Activated CD8-positive, alpha-beta memory T cell treated with anti-CD3 and anti-CD28 coated beads for 48 hours (primary cell): ENCODE data around the gene THBS4.
"Not testable (repeated sequence)": the region's sequence is repeated elsewhere in the genome, so short reads cannot be mapped to it uniquely, and the experiment has no call there.

ENCODE experiments used
- DNase-seq, 3 experiments: peaks; one replicate each; pipeline ENCODE4 v3.0.0-alpha.2; 2020; ENCODE audit warnings: low read depth in 2 of 3, low spot score in 2 of 3

Gene THBS4

GRCh38 chr5:80076131-80077050 is 41.2 kb downstream of the THBS4 start:
- no peak for DNase-seq

- DNase-seq, result no peak
Observed at GRCh38 chr5:80077051-80077714, 42.0 kb downstream of the THBS4 start.

- DNase-seq, result no peak
Observed at GRCh38 chr5:80078921-80079320, 43.8 kb downstream of the THBS4 start.

DNA sequence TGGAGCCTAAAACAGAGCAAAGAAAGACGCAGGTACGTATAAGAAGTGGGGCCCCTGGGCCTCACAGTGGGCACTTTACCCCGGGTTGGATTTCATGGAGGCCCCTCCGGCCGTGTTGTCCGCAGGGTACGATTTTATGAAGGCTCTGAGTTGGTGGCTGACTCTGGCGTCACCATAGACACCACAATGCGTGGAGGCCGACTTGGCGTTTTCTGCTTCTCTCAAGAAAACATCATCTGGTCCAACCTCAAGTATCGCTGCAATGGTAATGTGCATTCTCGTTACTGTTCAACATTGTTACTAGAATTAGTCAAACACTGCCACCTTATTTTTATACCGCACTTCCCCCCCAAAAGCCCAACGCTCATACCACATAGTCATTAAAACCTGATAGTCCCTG is 47.1 kb downstream of the THBS4 start:
- no peak for DNase-seq

- DNase-seq, result peak; percentile 34 to 64 (median 35)
Observed at GRCh38 chr5:80082731-80083100, 47.6 kb downstream of the THBS4 start.

- peak in 1 of 3 experiments; percentile 26 for DNase-seq
Observed at GRCh38 chr5:80083101-80083890, 48.1 kb downstream of the THBS4 start.

GRCh38 chr5:80090884-80091166 is 55.7 kb downstream of the THBS4 start:
- DNase-seq, result no peak

GRCh38 chr5:80091792-80092192 is 56.6 kb downstream of the THBS4 start:
- DNase-seq, result not testable (repeated sequence)

- no peak for DNase-seq
Observed at GRCh38 chr5:80092486-80093107, 57.4 kb downstream of the THBS4 start.

- no peak for DNase-seq
Observed at GRCh38 chr5:80093796-80094195, 58.6 kb downstream of the THBS4 start.

DNA sequence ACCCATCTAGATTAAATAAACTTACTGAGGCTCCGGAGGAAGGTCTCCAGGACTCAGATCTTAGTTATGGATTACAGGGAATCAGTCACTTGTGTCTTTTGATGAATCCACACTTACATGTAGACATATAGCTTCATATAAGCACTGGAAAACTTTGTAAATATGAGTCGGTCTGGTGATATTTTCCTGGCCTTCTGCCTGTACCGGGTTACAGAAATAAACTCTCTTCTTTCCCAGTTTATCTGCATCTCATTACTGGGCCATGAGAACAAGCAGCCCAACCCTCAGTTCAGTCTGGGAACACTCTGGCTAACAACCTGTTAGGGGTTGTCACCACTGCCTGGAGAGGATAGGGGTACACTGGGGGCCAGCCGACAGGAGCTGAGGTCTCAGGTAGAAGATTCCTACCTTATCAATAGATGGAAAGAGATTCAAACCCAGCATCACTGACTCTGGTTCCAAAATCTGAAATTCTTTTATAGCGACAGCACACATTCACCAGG is 59.1 kb downstream of the THBS4 start:
- no peak for DNase-seq

GRCh38 chr5:80097451-80097850 is 62.3 kb downstream of the THBS4 start:
- DNase-seq, result no peak

- DNase-seq, result no peak
Observed at GRCh38 chr5:80101993-80102392, 66.8 kb downstream of the THBS4 start.

DNA sequence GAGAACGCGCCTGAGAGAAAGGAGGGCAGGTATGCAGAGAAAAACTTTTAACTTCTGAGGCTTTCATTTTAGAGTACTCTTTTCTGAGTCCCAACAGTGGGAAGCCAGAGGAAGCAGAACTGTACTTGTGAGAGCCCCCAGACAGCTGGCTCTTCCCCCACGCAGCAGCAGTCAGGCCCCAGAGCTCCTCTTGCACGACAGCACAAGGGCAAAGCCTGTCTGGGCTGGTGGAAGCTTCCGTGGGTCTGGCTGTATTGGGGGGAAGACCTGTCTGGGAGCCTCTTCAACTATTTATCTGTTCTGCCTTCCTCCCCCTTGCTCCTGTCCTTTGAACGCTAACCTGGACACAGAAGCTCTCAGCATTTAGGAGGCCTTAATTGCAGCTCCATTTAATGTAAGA is 68.2 kb downstream of the THBS4 start:
- no peak for DNase-seq

DNA sequence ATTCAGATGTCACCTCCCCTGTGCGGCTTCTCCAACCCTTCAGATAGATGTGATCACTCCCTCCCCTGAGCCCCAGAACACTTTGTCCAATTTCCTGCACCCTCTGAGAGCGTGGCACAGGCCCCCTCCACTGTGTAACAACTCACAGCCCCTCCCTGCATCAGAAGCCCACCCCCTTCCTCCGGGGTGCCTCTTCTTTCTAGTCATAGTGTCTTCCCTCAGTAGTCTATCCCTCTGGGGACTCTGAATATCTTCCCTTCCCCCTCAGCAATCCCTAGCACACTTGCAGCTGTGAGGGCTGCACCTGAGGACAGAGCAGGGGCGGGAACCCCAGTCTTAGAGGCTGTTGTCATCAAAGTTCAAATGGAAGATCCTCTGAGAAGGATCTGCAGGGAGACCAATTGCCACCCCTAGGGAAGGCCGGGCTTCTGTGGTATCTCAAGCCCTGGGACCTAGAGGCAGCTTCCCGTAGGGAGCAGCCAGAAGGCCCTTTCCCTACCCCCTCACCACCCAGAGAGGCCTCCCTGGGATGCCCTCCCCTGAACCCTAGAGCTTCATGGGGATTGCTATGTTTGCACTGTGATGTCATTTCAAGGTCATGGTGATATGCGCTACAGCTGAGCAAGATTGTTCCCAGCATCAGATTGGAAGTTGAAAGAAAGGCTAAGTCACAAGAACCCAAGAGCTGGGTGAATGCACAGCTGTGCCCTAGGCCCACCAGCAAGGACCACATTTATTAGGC is 70.7 kb downstream of the THBS4 start:
- no peak for DNase-seq

GRCh38 chr5:80106916-80107315 is 71.8 kb downstream of the THBS4 start:
- no peak for DNase-seq

DNA sequence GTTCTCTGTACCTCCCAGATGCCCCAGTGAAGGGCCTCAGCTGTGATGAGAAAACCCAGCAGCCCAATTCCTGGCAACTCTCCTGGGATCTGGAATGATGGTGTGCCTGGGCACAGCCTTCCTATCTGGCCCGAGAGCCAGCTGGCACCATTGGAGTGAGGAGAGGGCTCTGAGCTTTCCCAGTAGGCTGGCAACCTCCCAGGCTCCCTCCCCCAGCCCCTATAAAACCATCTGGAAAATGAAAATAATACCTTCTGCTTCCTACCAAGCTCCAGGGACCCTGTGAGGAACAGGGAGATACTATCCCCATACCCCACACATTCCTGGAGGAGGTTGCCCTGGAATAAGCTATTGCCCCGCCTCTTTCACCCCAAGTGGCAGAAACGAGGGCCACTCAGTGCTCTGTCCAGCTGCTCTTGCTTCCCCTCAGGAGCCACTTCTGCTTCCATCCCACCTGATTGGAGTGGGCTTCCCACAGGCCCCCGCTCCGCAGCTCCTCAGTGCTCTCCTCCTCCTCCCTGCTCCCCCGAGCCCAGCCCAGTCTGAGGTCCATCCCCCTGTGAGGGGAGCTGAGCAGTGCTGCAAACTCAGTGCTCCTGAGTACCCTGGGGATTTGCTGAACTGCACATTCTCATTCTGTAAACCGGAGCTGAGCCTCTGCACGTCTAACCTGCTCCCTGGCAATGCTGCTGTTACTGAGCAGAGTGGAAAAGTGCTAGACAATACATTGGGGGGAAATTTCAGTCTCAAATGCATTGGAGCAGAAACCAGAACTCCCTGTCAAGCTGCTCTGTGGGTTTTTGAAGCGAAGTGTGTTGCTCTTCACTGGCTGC is 74.7 kb downstream of the THBS4 start:
- no peak for DNase-seq

- not testable (repeated sequence) for DNase-seq
Observed at GRCh38 chr5:80111376-80111990, 76.3 kb downstream of the THBS4 start.

- DNase-seq, result no peak
Observed at GRCh38 chr5:80114860-80115259, 79.7 kb downstream of the THBS4 start.
